Endothelial cell (in vitro differentiated cells): ENCODE results near the gene MOGAT2. TPM values are rescaled to one million over a fixed set of nuclear protein-coding genes. Genes with fewer than 3 reads are reported as not detected.

Experiments
- DNase-seq: peaks from one replicate; pipeline ENCODE4 v3.0.0; 2021; ENCODE audit warnings: low spot score
- H3K27ac Mint-ChIP-seq: one replicate; pipeline ENCODE4 v1.8.0; 2021; ENCODE audit warnings: mixed read lengths, inconsistent platforms; ENCODE audit not compliant: unreplicated experiment
- H3K27me3 Mint-ChIP-seq: one replicate; pipeline ENCODE4 v1.8.0; 2021; ENCODE audit warnings: mild to moderate bottlenecking, moderate library complexity, mixed read lengths, inconsistent platforms; ENCODE audit not compliant: unreplicated experiment
- H3K36me3 Mint-ChIP-seq: one replicate; pipeline ENCODE4 v1.8.0; 2021; ENCODE audit warnings: mild to moderate bottlenecking, low read depth, mixed read lengths, inconsistent platforms; ENCODE audit not compliant: unreplicated experiment
- H3K4me1 Mint-ChIP-seq: one replicate; pipeline ENCODE4 v1.8.0; 2021; ENCODE audit warnings: mild to moderate bottlenecking, mixed read lengths, inconsistent platforms; ENCODE audit not compliant: unreplicated experiment
- H3K4me3 Mint-ChIP-seq: one replicate; pipeline ENCODE4 v1.8.0; 2021; ENCODE audit warnings: mild to moderate bottlenecking, mixed read lengths, inconsistent platforms; ENCODE audit not compliant: unreplicated experiment
- H3K9me3 Mint-ChIP-seq: one replicate; pipeline ENCODE4 v1.8.0; 2021; ENCODE audit warnings: mixed read lengths, inconsistent platforms; ENCODE audit not compliant: unreplicated experiment
- long read RNA-seq: library from polyadenylated mRNA; unstranded; transcript quantifications from one replicate; pipeline ENCODE4 v2.0.0, GENCODE V29; 2020; ENCODE audit not compliant: unreplicated experiment
- total RNA-seq: library from RNA; stranded (reverse); fragmentation: NEBNext Ultra II Directional; extraction: Animal tissue kit (Norgen Biotek cat#: 25700); gene quantifications from one replicate; pipeline ENCODE4 v1.2.1, GENCODE V29; 2021; ENCODE audit not compliant: unreplicated experiment
- TF ChIP-seq, protein P1 (sequence below): fragments of 200-600 bp; sonication (generic); IDR thresholded peaks from one replicate; pipeline ENCODE4 v1.5.0; 2021; ENCODE audit warnings: antibody characterized with exemption; ENCODE audit not compliant: unreplicated experiment

The MOGAT2 gene
- total RNA-seq: not detected
- long read RNA-seq: 0 reads

GRCh38 chr11:75717608-75718418 is at the start of gene MOGAT2:
MOGAT2 (plus strand) TSS chr11:75717838; CDS start chr11:75717889, 51 bp downstream.
- Mint-ChIP-seq H3K27me3 (peaks cover 3% of the 10 kb centered on the region), H3K27ac (no peak within 1 kb of the TSS)
- no peak for DNase-seq

DNA sequence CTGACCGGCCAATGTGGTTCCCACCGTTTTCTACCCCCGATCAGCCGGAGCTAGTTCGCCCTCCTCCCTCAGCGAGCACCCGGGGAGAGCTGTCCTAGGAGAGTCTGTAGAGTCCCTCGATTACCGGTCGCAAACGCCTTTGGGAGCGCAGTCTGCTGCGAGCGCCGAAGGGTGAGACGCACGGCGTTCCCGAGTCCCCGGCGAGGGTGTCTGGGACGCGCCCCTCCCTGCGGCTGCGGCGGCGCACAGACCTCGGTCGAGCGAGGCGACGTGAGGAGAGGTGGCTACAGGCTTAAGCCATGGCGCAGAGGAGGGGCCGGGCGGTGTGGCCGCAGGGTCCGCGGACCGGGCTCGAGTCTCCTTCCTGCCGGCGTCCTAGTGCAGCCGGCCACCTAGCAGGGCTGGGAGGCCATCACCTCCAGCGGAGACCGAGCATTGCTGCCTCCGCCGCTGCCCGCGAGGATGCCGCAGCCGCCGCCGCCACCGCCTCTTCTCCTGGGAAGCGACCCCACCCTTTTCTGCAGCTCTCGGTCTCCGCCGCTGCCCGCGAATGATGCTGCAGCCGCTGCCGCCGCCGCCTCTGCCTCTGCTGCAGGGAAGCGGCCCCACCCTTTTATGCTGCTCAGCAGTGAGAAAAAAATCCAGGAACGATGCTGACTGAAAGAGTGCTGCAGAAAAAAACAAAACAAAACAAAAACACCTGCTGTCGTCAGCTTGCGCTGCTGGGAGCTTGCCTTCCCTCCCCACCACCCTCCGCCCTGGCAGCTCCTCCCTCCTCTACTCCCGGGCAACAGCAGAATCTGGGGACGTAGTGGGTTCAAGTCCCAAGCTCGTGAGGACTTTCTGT is 49.0 kb upstream of the MOGAT2 start, which contains the start of gene MAP6:
Gene MAP6, minus strand, starts transcription at position 588 of the 847 bp plus-strand sequence. CDS start 669 bp downstream, outside the sequence.
- peaks cover 22% of the 10 kb centered on the region for H3K27me3 Mint-ChIP-seq
- TF ChIP-seq, protein P1, sequence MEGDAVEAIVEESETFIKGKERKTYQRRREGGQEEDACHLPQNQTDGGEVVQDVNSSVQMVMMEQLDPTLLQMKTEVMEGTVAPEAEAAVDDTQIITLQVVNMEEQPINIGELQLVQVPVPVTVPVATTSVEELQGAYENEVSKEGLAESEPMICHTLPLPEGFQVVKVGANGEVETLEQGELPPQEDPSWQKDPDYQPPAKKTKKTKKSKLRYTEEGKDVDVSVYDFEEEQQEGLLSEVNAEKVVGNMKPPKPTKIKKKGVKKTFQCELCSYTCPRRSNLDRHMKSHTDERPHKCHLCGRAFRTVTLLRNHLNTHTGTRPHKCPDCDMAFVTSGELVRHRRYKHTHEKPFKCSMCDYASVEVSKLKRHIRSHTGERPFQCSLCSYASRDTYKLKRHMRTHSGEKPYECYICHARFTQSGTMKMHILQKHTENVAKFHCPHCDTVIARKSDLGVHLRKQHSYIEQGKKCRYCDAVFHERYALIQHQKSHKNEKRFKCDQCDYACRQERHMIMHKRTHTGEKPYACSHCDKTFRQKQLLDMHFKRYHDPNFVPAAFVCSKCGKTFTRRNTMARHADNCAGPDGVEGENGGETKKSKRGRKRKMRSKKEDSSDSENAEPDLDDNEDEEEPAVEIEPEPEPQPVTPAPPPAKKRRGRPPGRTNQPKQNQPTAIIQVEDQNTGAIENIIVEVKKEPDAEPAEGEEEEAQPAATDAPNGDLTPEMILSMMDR: no peak
- peak within 1 kb of the TSS; percentile 78 for H3K4me3 Mint-ChIP-seq
- H3K36me3 Mint-ChIP-seq: peaks cover 5% of the 10 kb centered on the region
- peaks cover 11% of the 10 kb centered on the region for H3K4me1 Mint-ChIP-seq
- peak; percentile 24 for DNase-seq
- no peak within 1 kb of the TSS for H3K27ac Mint-ChIP-seq
- no peaks in the 10 kb centered on the region for H3K9me3 Mint-ChIP-seq

More at GRCh38 chr11:75717608-75718418, at the start of gene MOGAT2:
- no peaks in the 10 kb centered on the region for H3K36me3 Mint-ChIP-seq
- peaks cover 7% of the 10 kb centered on the region for H3K4me1 Mint-ChIP-seq
- no peaks in the 10 kb centered on the region for H3K9me3 Mint-ChIP-seq
- H3K4me3 Mint-ChIP-seq: no peak within 1 kb of the TSS
- TF ChIP-seq, protein P1: no peak

DNA sequence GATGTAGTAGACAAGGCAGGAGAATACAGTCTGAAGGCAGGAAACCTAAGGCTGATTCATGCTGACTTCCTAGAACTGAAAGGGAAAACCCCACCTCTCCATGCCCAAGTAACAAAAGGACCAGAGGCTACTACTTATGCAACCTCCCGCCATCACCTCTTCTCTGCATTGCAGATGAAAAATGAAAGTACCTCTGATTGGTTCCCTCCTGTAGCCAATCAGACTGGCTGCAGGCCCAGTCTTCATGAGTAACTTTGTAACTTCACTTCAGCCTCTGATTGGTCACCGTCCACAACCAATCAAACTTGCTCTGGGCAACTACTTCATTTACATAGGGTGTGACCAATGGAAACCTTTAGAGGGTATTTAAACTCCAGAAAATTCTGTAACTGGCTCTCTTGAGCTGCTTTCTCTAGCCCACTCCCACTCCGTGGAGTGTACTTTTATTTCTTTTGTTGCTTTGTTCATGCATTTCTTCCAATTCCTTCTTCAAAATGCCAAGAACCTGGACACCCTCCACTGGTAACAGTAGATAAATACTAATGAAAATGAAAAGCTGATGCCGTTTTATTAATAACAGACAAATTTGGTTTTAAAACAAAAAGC is 43.6 kb upstream of the MOGAT2 start:
- no peak for DNase-seq
- Mint-ChIP-seq H3K36me3 (no peaks in the 10 kb centered on the region), H3K27me3 (peaks cover 7% of the 10 kb centered on the region), H3K4me3 (no peak overlapping the region), H3K4me1 (no peaks in the 10 kb centered on the region), H3K27ac (no peak overlapping the region), H3K9me3 (no peaks in the 10 kb centered on the region)
- TF ChIP-seq, protein P1: no peak

DNA sequence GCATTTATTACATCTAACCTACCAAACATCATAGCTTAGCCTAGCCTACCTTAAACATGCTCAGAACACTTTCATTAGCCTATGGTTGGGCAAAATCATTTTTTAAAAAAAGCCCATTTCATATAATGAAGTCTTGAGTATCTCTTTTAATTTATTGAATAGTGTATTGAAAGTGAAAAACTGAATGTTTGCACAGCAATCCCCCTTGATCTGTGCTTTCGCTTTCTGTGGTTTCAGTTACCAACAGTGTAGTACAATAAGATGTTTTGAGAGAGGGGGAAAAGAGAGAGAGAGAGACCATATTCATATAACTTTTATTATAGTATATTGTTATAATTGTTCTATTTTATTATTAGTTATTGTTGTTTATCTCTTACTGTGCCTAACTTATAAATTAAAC is 40.4 kb upstream of the MOGAT2 start:
- Mint-ChIP-seq H3K4me1 (no peaks in the 10 kb centered on the region), H3K9me3 (no peaks in the 10 kb centered on the region), H3K4me3 (no peak overlapping the region), H3K27ac (no peak overlapping the region), H3K36me3 (no peaks in the 10 kb centered on the region), H3K27me3 (peaks cover 2% of the 10 kb centered on the region)
- DNase-seq: no peak
- TF ChIP-seq, protein P1: no peak
